Keratinocyte (primary cell): ENCODE measurements around the gene CFAP43. TPM values are rescaled to one million over a fixed set of nuclear protein-coding genes. Genes with fewer than 3 reads are reported as not detected.
A peak's percentile ranks its signal among the peaks of the same experiment; 100 is the strongest.

Experiments
- DNase-seq: peaks from one replicate; pipeline ENCODE4 v3.0.0-alpha.2; 2011; ENCODE audit warnings: low read depth, missing footprints, low spot score
- FAIRE-seq: peaks from 2 replicates; lab custom pipeline; 2011; peaks lifted over from hg19 to GRCh38; lab: Jason Lieb, UNC
- H2AFZ ChIP-seq: 2 replicates; pipeline ENCODE4 v1.6.0; 2012; ENCODE audit warnings: low read length, control low read depth, inconsistent platforms; ENCODE audit not compliant: control insufficient read depth
- H3K27ac ChIP-seq: 2 replicates; pipeline ENCODE4 v1.5.1; 2011; ENCODE audit warnings: low read length; ENCODE audit not compliant: control insufficient read depth, insufficient read depth
- H3K27me3 ChIP-seq: 3 replicates; pipeline ENCODE4 v1.6.0; 2011; ENCODE audit warnings: low read length; ENCODE audit not compliant: control insufficient read depth, insufficient read depth; ENCODE audit errors: extremely low read depth
- H3K36me3 ChIP-seq, 2 experiments: 2 replicates in 1 of 2; 3 replicates in 1 of 2; pipeline ENCODE4 v1.5.1; 2011; ENCODE audit warnings: low read length in 2 of 2, mild to moderate bottlenecking in 1 of 2; ENCODE audit not compliant: control insufficient read depth in 2 of 2, insufficient read depth in 2 of 2; ENCODE audit errors: extremely low read depth in 1 of 2
- H3K4me1 ChIP-seq: 3 replicates; pipeline ENCODE4 v1.5.1; 2011; ENCODE audit warnings: low read length; ENCODE audit not compliant: control insufficient read depth, insufficient read depth; ENCODE audit errors: extremely low read depth
- H3K4me2 ChIP-seq: 3 replicates; pipeline ENCODE4 v1.6.0; 2011; ENCODE audit warnings: low read depth, low read length; ENCODE audit not compliant: control insufficient read depth, insufficient read depth; ENCODE audit errors: extremely low read depth
- H3K4me3 ChIP-seq, 3 experiments: fragments of 200-600 bp in 1 of 3; sonication (generic) in 1 of 3; 2 replicates in 2 of 3; 3 replicates in 1 of 3; pipeline ENCODE4 v1.5.1; 2011 to 2016; ENCODE audit warnings: low read length in 3 of 3, mild to moderate bottlenecking in 3 of 3, control low read depth in 2 of 3, inconsistent platforms in 1 of 3, low read depth in 1 of 3, mixed read lengths in 1 of 3, mixed run types in 1 of 3, moderate library complexity in 1 of 3; ENCODE audit not compliant: control insufficient read depth in 2 of 3, insufficient read depth in 2 of 3; ENCODE audit errors: extremely low read depth in 1 of 3
- H3K79me2 ChIP-seq: 2 replicates; pipeline ENCODE4 v1.6.0; 2012; ENCODE audit warnings: low read length; ENCODE audit not compliant: control insufficient read depth, insufficient read depth
- H3K9ac ChIP-seq: 3 replicates; pipeline ENCODE4 v1.6.0; 2011; ENCODE audit warnings: low read length; ENCODE audit not compliant: control insufficient read depth, insufficient read depth; ENCODE audit errors: extremely low read depth
- H3K9me1 ChIP-seq: 3 replicates; pipeline ENCODE4 v1.6.0; 2011; ENCODE audit warnings: low read length; ENCODE audit not compliant: control insufficient read depth, insufficient read depth; ENCODE audit errors: extremely low read depth
- H3K9me3 ChIP-seq: 2 replicates; pipeline ENCODE4 v1.5.1; 2012; ENCODE audit warnings: low read depth, low read length; ENCODE audit not compliant: control insufficient read depth
- H4K20me1 ChIP-seq: 3 replicates; pipeline ENCODE4 v1.6.0; 2011; ENCODE audit warnings: low read length; ENCODE audit not compliant: control insufficient read depth, insufficient read depth; ENCODE audit errors: extremely low read depth
- EZH2 ChIP-seq: IDR thresholded peaks from one replicate; pipeline ENCODE4 v1.6.1; 2012; ENCODE audit warnings: inconsistent platforms, mild to moderate bottlenecking, low read length, moderate library complexity
- dilution Hi-C: fragments of 300-500 bp; cut with MboI; formaldehyde crosslinking; loops from one replicate; pipeline ENCODE4 v1.7.0; 2020; ENCODE audit warnings: low sequenced_read_pairs; ENCODE audit not compliant: extremely low pct_ligation_motif_present
- polyA plus RNA-seq, 5 experiments: library from polyadenylated mRNA; depleted of rRNA in 3 of 5; stranded (reverse) in 3 of 5; stranded (forward) in 1 of 5; unstranded in 1 of 5; fragments of >200 nt; gene quantifications; 1 replicate in 1 of 5; 2 replicates in 3 of 5; 3 replicates in 1 of 5; pipeline versions ENCODE4 v1.2.1 to v1.2.3, GENCODE V29; 2011 to 2012; ENCODE audit warnings: missing spikeins in 2 of 5, low read depth in 1 of 5, low replicate concordance in 1 of 5
- TF ChIP-seq, protein P1 (sequence below), 3 experiments: IDR thresholded peaks in 1 of 3; conservative IDR thresholded peaks in 1 of 3; optimal IDR thresholded peaks in 1 of 3; 2 replicates in 2 of 3; 3 replicates in 1 of 3; pipeline versions ENCODE3 to v1.5.1; 2011; ENCODE audit warnings: low read length in 3 of 3, mild to moderate bottlenecking in 3 of 3, moderate library complexity in 2 of 3, control low read depth in 1 of 3, inconsistent platforms in 1 of 3; ENCODE audit not compliant: insufficient read depth in 2 of 3; ENCODE audit errors: extremely low read depth in 1 of 3

Gene CFAP43
- polyA plus RNA-seq, 1 donor (not counting 4 experiments of a cell fraction or from before 2014, with no cell fraction given), result 0.25 TPM

- peak overlapping the region; percentile 96 for H3K9ac ChIP-seq
- H4K20me1 ChIP-seq, result no peaks in the 10 kb centered on the region
- H3K27me3 ChIP-seq, result no peaks in the 10 kb centered on the region
- DNase-seq, result no peak
- H3K9me1 ChIP-seq, result no peaks in the 10 kb centered on the region
- peak overlapping the region; percentile 50 for H2AFZ ChIP-seq
- H3K4me2 ChIP-seq, result peak overlapping the region; percentile 75
- no peak for FAIRE-seq
- dilution Hi-C loops, result no loop called here
- TF ChIP-seq EZH2, result no peak
- TF ChIP-seq, protein P1, sequence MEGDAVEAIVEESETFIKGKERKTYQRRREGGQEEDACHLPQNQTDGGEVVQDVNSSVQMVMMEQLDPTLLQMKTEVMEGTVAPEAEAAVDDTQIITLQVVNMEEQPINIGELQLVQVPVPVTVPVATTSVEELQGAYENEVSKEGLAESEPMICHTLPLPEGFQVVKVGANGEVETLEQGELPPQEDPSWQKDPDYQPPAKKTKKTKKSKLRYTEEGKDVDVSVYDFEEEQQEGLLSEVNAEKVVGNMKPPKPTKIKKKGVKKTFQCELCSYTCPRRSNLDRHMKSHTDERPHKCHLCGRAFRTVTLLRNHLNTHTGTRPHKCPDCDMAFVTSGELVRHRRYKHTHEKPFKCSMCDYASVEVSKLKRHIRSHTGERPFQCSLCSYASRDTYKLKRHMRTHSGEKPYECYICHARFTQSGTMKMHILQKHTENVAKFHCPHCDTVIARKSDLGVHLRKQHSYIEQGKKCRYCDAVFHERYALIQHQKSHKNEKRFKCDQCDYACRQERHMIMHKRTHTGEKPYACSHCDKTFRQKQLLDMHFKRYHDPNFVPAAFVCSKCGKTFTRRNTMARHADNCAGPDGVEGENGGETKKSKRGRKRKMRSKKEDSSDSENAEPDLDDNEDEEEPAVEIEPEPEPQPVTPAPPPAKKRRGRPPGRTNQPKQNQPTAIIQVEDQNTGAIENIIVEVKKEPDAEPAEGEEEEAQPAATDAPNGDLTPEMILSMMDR (optimal IDR thresholded peaks at IDR 0.05 in 1 of 3, IDR thresholded peaks at IDR 0.05 in 1 of 3, conservative IDR thresholded peaks at IDR 0.05 in 1 of 3; ENCODE audit: extremely low read depth in 1 of 3, insufficient read depth in 2 of 3, low read length in 3 of 3), result no peak
- H3K79me2 ChIP-seq, result peaks cover 26% of the 10 kb centered on the region
- peaks cover 8% of the 10 kb centered on the region for H3K4me1 ChIP-seq
- peak overlapping the region; percentile 58 to 75 (median 61) for H3K4me3 ChIP-seq
- no peaks in the 10 kb centered on the region for H3K9me3 ChIP-seq
- H3K36me3 ChIP-seq, result peaks cover 8 to 12% of the 10 kb centered on the region in 2 experiments
- peak overlapping the region; percentile 77 for H3K27ac ChIP-seq
Observed at GRCh38 chr10:104268405-104268712, 36.2 kb upstream of the CFAP43 start.

DNA sequence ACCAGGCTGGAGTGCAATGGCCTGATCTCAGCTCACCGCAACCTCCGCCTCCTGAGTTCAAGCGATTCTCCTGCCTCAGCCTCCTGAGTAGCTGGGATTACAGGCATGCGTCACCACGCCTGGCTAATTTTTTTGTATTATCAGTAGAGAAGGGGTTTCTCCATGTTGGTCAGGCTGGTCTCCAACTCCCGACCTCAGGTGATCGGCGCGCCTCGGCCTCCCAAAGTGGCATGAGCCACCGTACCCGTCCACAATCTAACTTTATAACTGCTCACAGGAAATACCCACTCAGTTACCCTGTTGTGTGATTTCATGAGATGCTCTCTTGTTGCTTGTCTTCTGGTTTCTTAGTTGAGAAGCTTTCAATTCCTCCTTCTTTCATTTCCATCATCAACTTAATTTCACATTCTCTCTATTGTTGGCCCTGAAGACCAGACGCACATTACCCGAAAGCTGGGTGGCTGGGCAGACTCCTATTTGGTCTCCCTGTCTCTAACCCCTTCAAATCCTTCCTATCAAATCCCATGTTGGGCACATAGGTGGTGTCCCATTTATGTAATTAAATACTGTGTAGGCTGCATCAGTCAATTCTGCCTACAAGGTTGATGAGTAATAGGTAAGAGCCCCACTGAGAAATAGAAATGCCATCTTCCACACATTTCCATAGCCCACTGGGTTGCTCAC, 35.7 kb upstream of the CFAP43 start:
- no peaks in the 10 kb centered on the region for H3K9me1 ChIP-seq
- DNase-seq (no peak), FAIRE-seq (no peak)
- H3K79me2 ChIP-seq, result peaks cover 29% of the 10 kb centered on the region
- no peaks in the 10 kb centered on the region for H3K27me3 ChIP-seq
- peak overlapping the region; percentile 75 for H3K4me2 ChIP-seq
- TF ChIP-seq EZH2, result no peak
- TF ChIP-seq, protein P1 (optimal IDR thresholded peaks at IDR 0.05 in 1 of 3, IDR thresholded peaks at IDR 0.05 in 1 of 3, conservative IDR thresholded peaks at IDR 0.05 in 1 of 3; ENCODE audit: extremely low read depth in 1 of 3, insufficient read depth in 2 of 3, low read length in 3 of 3), result no peak
- H4K20me1 ChIP-seq, result no peaks in the 10 kb centered on the region
- H3K4me3 ChIP-seq, result peak overlapping the region; percentile 58 to 75 (median 61)
- peaks cover 10 to 12% of the 10 kb centered on the region in 2 experiments for H3K36me3 ChIP-seq
- H2AFZ ChIP-seq, result no peak overlapping the region
- H3K27ac ChIP-seq, result peak overlapping the region; percentile 77
- H3K9me3 ChIP-seq, result no peaks in the 10 kb centered on the region
- H3K9ac ChIP-seq, result peak overlapping the region; percentile 96
- dilution Hi-C loops, result no loop called here
- H3K4me1 ChIP-seq, result peaks cover 8% of the 10 kb centered on the region
